Measurements from ENCODE around the gene GTF2H1.
"Not testable (repeated sequence)": the region's sequence is repeated elsewhere in the genome, so short reads cannot be mapped to it uniquely, and the experiment has no call there.

GTF2H1 gene

GRCh38 chr11:18312012-18312411 is 10.4 kb upstream of the GTF2H1 start:
- Mint-ChIP-seq H3K4me3 (no peak overlapping the region), H3K36me3 (peaks cover 15% of the 10 kb centered on the region), H3K27me3 (no peaks in the 10 kb centered on the region), H3K4me1 (ENCODE audit: low read depth) (peaks cover 5% of the 10 kb centered on the region), H3K27ac (no peak overlapping the region), H3K9me3 (ENCODE audit: low read depth) (no peaks in the 10 kb centered on the region)

- H3K27me3 Mint-ChIP-seq, result no peaks in the 10 kb centered on the region
- no peak overlapping the region for H3K4me3 Mint-ChIP-seq
- peaks cover 15% of the 10 kb centered on the region for H3K36me3 Mint-ChIP-seq
- H3K4me1 Mint-ChIP-seq (ENCODE audit: low read depth), result peaks cover 8% of the 10 kb centered on the region
- no peak overlapping the region for H3K27ac Mint-ChIP-seq
- no peaks in the 10 kb centered on the region for H3K9me3 Mint-ChIP-seq (ENCODE audit: low read depth)
These were observed 9.5 kb upstream of the GTF2H1 start for GRCh38 chr11:18312663-18313420.

- H3K27ac Mint-ChIP-seq, result no peak overlapping the region
- peaks cover 14% of the 10 kb centered on the region for H3K36me3 Mint-ChIP-seq
- no peaks in the 10 kb centered on the region for H3K9me3 Mint-ChIP-seq (ENCODE audit: low read depth)
- H3K4me1 Mint-ChIP-seq (ENCODE audit: low read depth), result peaks cover 20% of the 10 kb centered on the region
- no peaks in the 10 kb centered on the region for H3K27me3 Mint-ChIP-seq
- H3K4me3 Mint-ChIP-seq, result no peak overlapping the region
These were observed 8.2 kb upstream of the GTF2H1 start for GRCh38 chr11:18313965-18314763.

- no peak overlapping the region for H3K27ac Mint-ChIP-seq
- H3K36me3 Mint-ChIP-seq, result peaks cover 11% of the 10 kb centered on the region
- no peaks in the 10 kb centered on the region for H3K27me3 Mint-ChIP-seq
- H3K4me1 Mint-ChIP-seq (ENCODE audit: low read depth), result peaks cover 28% of the 10 kb centered on the region
- no peaks in the 10 kb centered on the region for H3K9me3 Mint-ChIP-seq (ENCODE audit: low read depth)
- no peak overlapping the region for H3K4me3 Mint-ChIP-seq
These were observed 7.4 kb upstream of the GTF2H1 start for GRCh38 chr11:18314784-18315523.

GRCh38 chr11:18315893-18316292 is 6.5 kb upstream of the GTF2H1 start:
- H3K9me3 Mint-ChIP-seq (ENCODE audit: low read depth), result no peaks in the 10 kb centered on the region
- no peaks in the 10 kb centered on the region for H3K27me3 Mint-ChIP-seq
- H3K4me3 Mint-ChIP-seq, result no peak overlapping the region
- peaks cover 37% of the 10 kb centered on the region for H3K4me1 Mint-ChIP-seq (ENCODE audit: low read depth)
- H3K27ac Mint-ChIP-seq, result no peak overlapping the region
- peaks cover 5% of the 10 kb centered on the region for H3K36me3 Mint-ChIP-seq

DNA sequence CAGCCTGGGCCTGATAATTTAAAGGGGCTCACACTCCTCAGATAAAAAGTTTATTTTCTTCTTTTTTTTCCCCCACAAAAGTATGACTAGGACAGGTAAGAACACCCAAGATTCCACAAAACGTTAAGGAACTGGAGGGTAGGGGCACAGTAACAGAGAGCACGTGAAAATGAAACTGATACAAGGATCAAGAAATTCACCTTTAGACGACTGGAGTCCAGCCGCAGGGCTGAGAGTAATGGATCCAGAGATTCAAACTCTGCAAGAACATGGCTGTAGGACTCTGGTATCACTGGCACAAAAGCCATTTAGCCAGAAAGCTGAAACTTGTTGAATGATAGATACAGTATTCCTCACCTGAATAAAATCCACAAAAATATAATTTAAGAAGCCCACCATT is 4.8 kb upstream of the GTF2H1 start:
- Mint-ChIP-seq H3K36me3 (peaks cover 3% of the 10 kb centered on the region), H3K4me1 (ENCODE audit: low read depth) (peaks cover 48% of the 10 kb centered on the region), H3K4me3 (no peak overlapping the region), H3K27ac (no peak overlapping the region), H3K9me3 (ENCODE audit: low read depth) (no peaks in the 10 kb centered on the region), H3K27me3 (no peaks in the 10 kb centered on the region)

DNA sequence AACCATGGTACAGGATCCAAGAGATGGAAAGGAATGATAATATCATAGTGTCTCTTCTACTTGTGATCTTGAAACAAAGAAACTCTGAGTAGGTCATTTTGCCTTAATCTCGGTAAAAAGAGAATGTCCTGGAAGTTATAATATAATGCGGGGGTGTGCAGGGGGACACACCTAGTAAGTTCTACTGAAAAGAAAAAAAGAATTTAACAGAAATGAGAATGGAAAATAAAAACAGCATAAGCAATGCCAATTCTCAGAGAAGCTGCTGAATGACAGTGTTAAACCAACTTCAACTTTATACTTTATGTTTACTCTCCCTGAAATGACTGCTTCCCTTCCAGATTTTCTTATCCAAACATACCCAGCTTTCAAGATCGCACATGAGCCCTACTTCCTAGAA is 2.5 kb upstream of the GTF2H1 start:
- H3K36me3 Mint-ChIP-seq, result peaks cover 6% of the 10 kb centered on the region
- H3K4me3 Mint-ChIP-seq, result peak overlapping the region; percentile 78
- H3K9me3 Mint-ChIP-seq (ENCODE audit: low read depth), result no peaks in the 10 kb centered on the region
- H3K27ac Mint-ChIP-seq, result peak overlapping the region; percentile 3
- no peaks in the 10 kb centered on the region for H3K27me3 Mint-ChIP-seq
- peaks cover 67% of the 10 kb centered on the region for H3K4me1 Mint-ChIP-seq (ENCODE audit: low read depth)

GRCh38 chr11:18320617-18321016 is 1.8 kb upstream of the GTF2H1 start:
- Mint-ChIP-seq H3K27ac (no peak overlapping the region), H3K4me3 (peak overlapping the region; percentile 78), H3K36me3 (peaks cover 8% of the 10 kb centered on the region), H3K27me3 (no peaks in the 10 kb centered on the region), H3K4me1 (ENCODE audit: low read depth) (peaks cover 74% of the 10 kb centered on the region), H3K9me3 (ENCODE audit: low read depth) (no peaks in the 10 kb centered on the region)

- Mint-ChIP-seq H3K36me3 (peaks cover 10% of the 10 kb centered on the region), H3K9me3 (ENCODE audit: low read depth) (no peaks in the 10 kb centered on the region), H3K27me3 (no peaks in the 10 kb centered on the region), H3K4me3 (peak overlapping the region; percentile 94), H3K27ac (peak overlapping the region; percentile 99), H3K4me1 (ENCODE audit: low read depth) (peaks cover 77% of the 10 kb centered on the region)
These were observed 794 bp upstream of the GTF2H1 start for GRCh38 chr11:18321578-18321968.

DNA sequence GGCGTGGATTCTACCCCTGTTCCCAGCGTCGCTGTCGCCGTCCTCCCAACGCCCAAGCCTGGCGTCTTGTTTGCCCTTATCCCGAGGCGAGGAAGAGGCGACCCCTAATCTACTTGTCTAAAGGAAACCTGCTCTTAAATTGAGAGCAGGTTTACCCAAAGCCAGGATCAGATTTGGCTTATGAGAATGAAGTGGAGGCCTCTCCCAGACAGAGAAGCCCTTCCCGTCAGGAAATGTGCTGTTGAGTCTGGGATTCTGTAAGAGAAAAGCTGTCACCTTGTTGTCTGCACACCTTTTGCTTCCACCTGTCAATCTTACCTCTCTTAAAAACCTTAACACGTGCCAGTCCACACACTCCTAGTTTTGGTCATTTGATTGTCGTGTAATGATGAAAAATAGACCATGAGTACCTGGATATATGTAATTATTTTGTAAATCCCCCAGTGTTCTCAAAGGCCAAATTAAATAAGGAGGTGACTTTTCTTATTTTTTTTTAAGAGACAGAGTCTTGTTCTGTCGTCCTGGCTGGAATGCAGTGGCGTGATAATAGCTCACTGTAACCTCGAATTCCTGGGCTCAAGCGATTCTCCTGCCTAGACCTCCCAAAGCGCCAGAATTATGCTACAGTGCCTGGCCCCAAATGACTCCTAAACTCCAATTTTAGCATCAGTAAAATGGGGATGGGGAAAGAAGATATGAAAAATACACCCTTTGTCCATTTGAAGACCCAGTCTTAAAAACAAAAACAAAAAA is 627 bp downstream of the GTF2H1 start:
- Mint-ChIP-seq H3K27me3 (no peaks in the 10 kb centered on the region), H3K4me3 (peak overlapping the region; percentile 94), H3K9me3 (ENCODE audit: low read depth) (no peaks in the 10 kb centered on the region), H3K36me3 (peaks cover 11% of the 10 kb centered on the region), H3K27ac (peak overlapping the region; percentile 99), H3K4me1 (ENCODE audit: low read depth) (peaks cover 79% of the 10 kb centered on the region)

DNA sequence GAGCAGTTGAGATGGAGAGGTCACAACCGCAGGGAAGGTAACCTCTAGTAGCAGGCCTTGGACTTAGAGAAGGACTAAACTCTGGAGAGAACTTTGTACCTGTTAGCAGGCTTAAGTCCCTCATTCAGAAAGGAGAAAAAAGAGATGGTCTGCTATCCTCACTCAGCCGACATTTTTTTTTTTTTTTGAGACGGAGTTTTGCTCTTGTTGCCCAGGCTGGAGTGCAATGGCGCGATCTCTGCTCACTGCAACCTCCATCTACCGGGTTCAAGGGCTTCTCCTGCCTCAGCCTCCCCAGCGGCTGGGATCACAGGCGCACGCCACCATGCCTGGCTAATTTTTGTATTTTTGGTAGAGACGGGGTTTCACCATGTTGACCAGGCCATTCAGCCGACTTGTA is 1.5 kb downstream of the GTF2H1 start:
- not testable (repeated sequence) for H3K36me3 Mint-ChIP-seq; H3K9me3 Mint-ChIP-seq (ENCODE audit: low read depth); H3K27me3 Mint-ChIP-seq
- H3K4me1 Mint-ChIP-seq (ENCODE audit: low read depth), result peaks cover 76% of the 10 kb centered on the region
- H3K4me3 Mint-ChIP-seq, result peak overlapping the region; percentile 94
- H3K27ac Mint-ChIP-seq, result peak overlapping the region; percentile 99

DNA sequence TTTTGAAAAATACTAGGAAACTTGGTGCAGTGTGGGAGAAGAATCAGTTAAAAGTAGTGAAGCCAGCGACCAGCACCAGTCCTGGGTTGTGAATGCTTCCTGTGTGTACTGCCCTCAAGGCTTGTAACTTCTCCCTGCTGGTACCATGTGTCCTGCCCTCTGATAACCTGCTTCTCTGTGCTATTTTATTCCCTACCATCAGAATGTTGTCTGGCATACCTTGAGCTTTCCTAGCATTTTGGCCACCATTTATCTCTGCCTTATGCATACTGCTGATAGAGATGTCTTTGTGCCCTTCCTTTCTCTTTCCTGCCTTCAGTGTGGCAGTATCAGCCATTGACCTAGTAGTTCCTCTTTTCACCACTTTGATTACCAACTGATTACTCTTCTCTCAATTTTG is 2.0 kb downstream of the GTF2H1 start:
- H3K36me3 Mint-ChIP-seq, result peaks cover 13% of the 10 kb centered on the region
- peak overlapping the region; percentile 99 for H3K27ac Mint-ChIP-seq
- no peaks in the 10 kb centered on the region for H3K27me3 Mint-ChIP-seq
- H3K4me3 Mint-ChIP-seq, result peak overlapping the region; percentile 94
- peaks cover 76% of the 10 kb centered on the region for H3K4me1 Mint-ChIP-seq (ENCODE audit: low read depth)
- H3K9me3 Mint-ChIP-seq (ENCODE audit: low read depth), result no peaks in the 10 kb centered on the region

GRCh38 chr11:18329196-18329870 is 7.0 kb downstream of the GTF2H1 start:
- Mint-ChIP-seq H3K27me3 (no peaks in the 10 kb centered on the region), H3K4me1 (ENCODE audit: low read depth) (peaks cover 68% of the 10 kb centered on the region), H3K9me3 (ENCODE audit: low read depth) (no peaks in the 10 kb centered on the region), H3K27ac (peak overlapping the region; percentile 82), H3K4me3 (peak overlapping the region; percentile 1), H3K36me3 (peaks cover 21% of the 10 kb centered on the region)

- Mint-ChIP-seq H3K4me3 (no peak overlapping the region), H3K27ac (peak overlapping the region; percentile 71), H3K4me1 (ENCODE audit: low read depth) (peaks cover 52% of the 10 kb centered on the region), H3K36me3 (peaks cover 16% of the 10 kb centered on the region), H3K9me3 (ENCODE audit: low read depth) (no peaks in the 10 kb centered on the region), H3K27me3 (no peaks in the 10 kb centered on the region)
These were observed 8.6 kb downstream of the GTF2H1 start for GRCh38 chr11:18330921-18331320.

Measured in activated naive CD8-positive, alpha-beta T cell (primary cell).